Thyroid gland (tissue), 4 donors: ENCODE measurements around the gene SLC6A4. TPM values are rescaled to one million over a fixed set of nuclear protein-coding genes. Genes with fewer than 3 reads are reported as not detected.

ENCODE experiments used
- DNase-seq, 2 donors: peaks; one replicate each; pipeline ENCODE4 v3.0.0-alpha.2; 2019
- H3K27ac ChIP-seq, 3 donors: fragments of 200-600 bp; sonication (generic); 1 replicate in 2 of 3; 2 replicates in 1 of 3; pipeline ENCODE4 v1.5.1; 2016 to 2019; ENCODE audit warnings: mild to moderate bottlenecking in 1 of 3, moderate library complexity in 1 of 3
- H3K27me3 ChIP-seq: fragments of 200-600 bp; sonication (generic); one replicate; pipeline ENCODE4 v1.5.1; 2019
- H3K36me3 ChIP-seq, 2 donors: fragments of 200-600 bp; sonication (generic); one replicate each; pipeline ENCODE4 v1.5.1; 2016 to 2019
- H3K4me1 ChIP-seq, 2 donors: fragments of 200-600 bp; sonication (generic); one replicate each; pipeline ENCODE4 v1.5.1; 2017 to 2019
- H3K4me3 ChIP-seq, 3 donors: fragments of 200-600 bp; sonication (generic); replicated peaks in 1 of 3; 1 replicate in 2 of 3; 2 replicates in 1 of 3; pipeline ENCODE4 v1.5.1; 2016; ENCODE audit warnings: mild to moderate bottlenecking in 1 of 3
- H3K9me3 ChIP-seq: fragments of 200-600 bp; sonication (generic); one replicate; pipeline ENCODE4 v1.5.1; 2017
- POLR2A ChIP-seq, 2 donors: fragments of 450-650 bp; IDR thresholded peaks; one replicate each; pipeline ENCODE4 v1.6.1; 2017; ENCODE audit warnings: antibody characterized with exemption in 2 of 2, mild to moderate bottlenecking in 2 of 2, moderate library complexity in 1 of 2
- WGBS, 2 donors: methylation state at CpG; one replicate each; pipeline ENCODE4 v1.1.5; 2017; 5-methylcytosine and 5-hydroxymethylcytosine counted together
- intact Hi-C: fragments of 100-400 bp; cut with DNase I; formaldehyde crosslinking; loops from one replicate; pipeline ENCODE4 v1.15.1; 2023
- total RNA-seq, 4 donors: library from RNA; depleted of rRNA; stranded (reverse); fragments of >200 nt; gene quantifications; one replicate each; pipeline ENCODE4 v1.2.3, GENCODE V29; 2016
- TF ChIP-seq, protein P1 (sequence below), 6 experiments: fragments of 200-600 bp in 3 of 6; fragments of 450-650 bp in 3 of 6; sonication (generic) in 3 of 6; IDR thresholded peaks; one replicate each; pipeline ENCODE4 v1.5.1; 2016 to 2019; ENCODE audit warnings: antibody characterized with exemption in 6 of 6, mild to moderate bottlenecking in 2 of 6, inconsistent platforms in 1 of 6, moderate library complexity in 1 of 6

SLC6A4 gene
- total RNA-seq, 4 donors from 2014 or later: under 0.01 to 4.9 (median 0.20) TPM

DNA sequence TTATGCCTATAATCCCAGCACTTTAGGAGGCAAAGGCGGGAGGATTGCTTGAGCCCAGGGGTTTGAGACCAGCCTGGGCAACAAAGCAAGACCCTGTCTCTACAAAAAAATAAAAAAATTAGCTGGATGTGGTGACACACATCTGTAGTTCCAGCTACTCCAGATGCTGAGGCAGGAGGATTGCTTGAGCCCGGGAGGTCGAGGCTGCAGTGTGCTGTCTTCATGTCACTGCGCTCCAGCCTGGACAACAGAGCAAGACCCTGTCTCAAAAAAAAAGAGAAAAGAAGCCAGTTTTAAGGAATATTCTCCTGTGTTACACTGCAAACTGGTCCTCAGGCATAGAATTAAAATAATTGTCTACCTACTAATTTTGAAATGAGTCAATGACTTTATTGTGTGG is 71.0 kb downstream of the SLC6A4 start:
- Histone ChIP-seq H3K4me3 (no peak overlapping the region), H3K27ac (no peak overlapping the region), H3K27me3 (no peaks in the 10 kb centered on the region), H3K36me3 (no peaks in the 10 kb centered on the region), H3K9me3 (no peaks in the 10 kb centered on the region), H3K4me1 (no peaks in the 10 kb centered on the region)
- intact Hi-C loops: no loop called here
- no peak for TF ChIP-seq POLR2A (IDR thresholded peaks at IDR 0.05)
- TF ChIP-seq, protein P1, sequence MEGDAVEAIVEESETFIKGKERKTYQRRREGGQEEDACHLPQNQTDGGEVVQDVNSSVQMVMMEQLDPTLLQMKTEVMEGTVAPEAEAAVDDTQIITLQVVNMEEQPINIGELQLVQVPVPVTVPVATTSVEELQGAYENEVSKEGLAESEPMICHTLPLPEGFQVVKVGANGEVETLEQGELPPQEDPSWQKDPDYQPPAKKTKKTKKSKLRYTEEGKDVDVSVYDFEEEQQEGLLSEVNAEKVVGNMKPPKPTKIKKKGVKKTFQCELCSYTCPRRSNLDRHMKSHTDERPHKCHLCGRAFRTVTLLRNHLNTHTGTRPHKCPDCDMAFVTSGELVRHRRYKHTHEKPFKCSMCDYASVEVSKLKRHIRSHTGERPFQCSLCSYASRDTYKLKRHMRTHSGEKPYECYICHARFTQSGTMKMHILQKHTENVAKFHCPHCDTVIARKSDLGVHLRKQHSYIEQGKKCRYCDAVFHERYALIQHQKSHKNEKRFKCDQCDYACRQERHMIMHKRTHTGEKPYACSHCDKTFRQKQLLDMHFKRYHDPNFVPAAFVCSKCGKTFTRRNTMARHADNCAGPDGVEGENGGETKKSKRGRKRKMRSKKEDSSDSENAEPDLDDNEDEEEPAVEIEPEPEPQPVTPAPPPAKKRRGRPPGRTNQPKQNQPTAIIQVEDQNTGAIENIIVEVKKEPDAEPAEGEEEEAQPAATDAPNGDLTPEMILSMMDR (IDR thresholded peaks at IDR 0.05): no peak
- WGBS, 2 donors: 96 to 97% methylated on average over 4 of the region's 4 CpGs
- DNase-seq: no peak

DNA sequence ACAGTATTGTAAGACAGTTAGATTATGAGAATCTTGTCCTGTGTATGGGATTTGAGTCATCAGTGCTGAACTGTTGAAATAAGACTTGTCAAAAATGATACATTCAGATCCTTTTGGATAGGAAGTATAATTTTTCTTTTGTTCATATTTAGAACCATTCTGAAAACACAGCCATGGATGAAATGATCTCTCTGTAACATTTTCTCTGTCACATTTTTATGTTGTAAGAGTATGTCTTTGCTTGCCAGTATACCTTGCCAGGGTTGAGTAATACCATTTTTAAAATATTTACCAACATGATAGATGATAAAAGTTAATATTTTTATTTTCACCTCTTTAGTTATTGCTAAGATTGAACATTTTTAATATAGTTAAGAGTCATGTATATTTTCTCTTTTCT is 73.9 kb downstream of the SLC6A4 start:
- no peaks in the 10 kb centered on the region for H3K27me3 ChIP-seq
- TF ChIP-seq, protein P1 (IDR thresholded peaks at IDR 0.05): no peak
- TF ChIP-seq POLR2A (IDR thresholded peaks at IDR 0.05): no peak
- no peaks in the 10 kb centered on the region for H3K4me1 ChIP-seq
- intact Hi-C loops: no loop called here
- no peaks in the 10 kb centered on the region for H3K36me3 ChIP-seq
- no peak overlapping the region for H3K4me3 ChIP-seq
- no peak for DNase-seq
- no peaks in the 10 kb centered on the region for H3K9me3 ChIP-seq
- H3K27ac ChIP-seq: no peak overlapping the region

DNA sequence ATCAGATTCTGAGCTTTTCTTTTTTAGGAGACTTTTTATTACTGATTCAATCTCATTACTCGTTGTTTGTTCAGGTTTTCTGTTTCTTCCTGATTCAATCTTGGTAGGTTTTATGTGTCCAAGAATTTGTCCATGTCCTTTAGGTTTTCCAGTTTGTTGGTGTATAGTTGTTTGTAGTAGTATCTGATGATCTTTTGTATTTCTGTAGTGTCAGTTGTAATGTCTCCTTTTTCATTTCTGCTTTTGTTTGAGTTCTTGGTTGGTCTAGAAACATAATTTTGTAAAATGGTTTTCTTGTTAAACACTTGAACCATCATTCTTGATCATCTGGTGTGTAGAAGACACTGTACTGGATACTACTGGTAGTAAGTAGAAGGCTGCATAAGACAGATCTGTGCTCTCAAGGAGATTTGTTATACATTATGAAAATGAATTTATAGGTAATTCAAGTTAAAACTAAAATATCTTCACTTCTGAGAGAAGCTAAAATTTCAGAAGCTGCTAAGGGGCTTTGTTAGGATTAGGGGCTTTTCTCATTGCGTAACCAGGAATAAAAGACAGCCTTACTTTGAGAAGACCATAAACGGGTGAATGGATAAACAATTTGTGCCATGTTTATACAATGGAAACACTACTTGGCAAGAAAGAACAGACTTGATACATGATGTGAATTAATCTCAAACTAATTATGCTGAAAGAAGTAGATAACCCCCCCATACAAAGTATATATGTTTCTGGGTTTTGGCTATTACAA is 74.9 kb downstream of the SLC6A4 start:
- DNase-seq: no peak
- Histone ChIP-seq H3K36me3 (no peaks in the 10 kb centered on the region), H3K27me3 (no peaks in the 10 kb centered on the region), H3K9me3 (no peaks in the 10 kb centered on the region), H3K4me3 (no peak overlapping the region), H3K27ac (no peak overlapping the region), H3K4me1 (no peaks in the 10 kb centered on the region)
- intact Hi-C loops: no loop called here
- TF ChIP-seq, protein P1 (IDR thresholded peaks at IDR 0.05): no peak
- no peak for TF ChIP-seq POLR2A (IDR thresholded peaks at IDR 0.05)
- WGBS, 2 donors: 91 to 92% methylated on average over 3 of the region's 3 CpGs

DNA sequence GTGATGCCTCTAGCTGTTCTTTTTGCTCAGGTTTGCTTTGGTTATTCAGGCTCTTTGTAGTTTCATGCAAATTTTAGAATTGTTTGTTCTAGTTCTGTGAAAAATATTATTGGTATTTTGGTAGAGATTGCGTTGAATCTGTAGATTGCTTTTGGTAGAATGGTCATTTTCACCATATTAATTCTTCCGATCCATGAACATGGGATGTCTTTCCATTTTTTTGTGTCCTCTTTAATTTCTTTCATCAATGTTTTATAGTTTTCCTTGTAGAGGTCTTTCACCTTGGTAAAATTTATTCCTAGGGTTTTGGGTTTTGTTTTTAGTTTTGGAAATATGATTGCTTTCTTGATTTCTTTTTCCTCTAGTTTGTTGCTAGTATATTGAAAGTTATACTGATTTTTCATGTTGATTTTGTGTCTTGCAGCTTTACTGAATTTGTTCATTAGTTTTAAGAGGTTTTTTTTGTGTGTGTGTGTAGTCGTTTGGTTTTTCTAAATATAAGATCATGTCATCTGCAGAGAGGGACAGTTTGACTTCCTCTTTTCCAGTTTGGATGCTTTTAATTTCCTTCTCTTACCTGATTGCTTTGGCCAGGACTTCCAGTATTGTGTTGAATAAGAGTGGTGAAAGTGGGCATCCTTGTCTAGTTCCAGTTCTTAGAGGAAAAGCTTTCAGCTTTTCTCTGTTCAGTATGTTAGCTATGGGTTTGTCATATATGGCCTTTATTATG is 76.4 kb downstream of the SLC6A4 start:
- WGBS, 2 donors: 93 to 97% methylated on average over 3 of the region's 3 CpGs
- no peaks in the 10 kb centered on the region for H3K27me3 ChIP-seq
- no peak overlapping the region for H3K27ac ChIP-seq
- TF ChIP-seq POLR2A (IDR thresholded peaks at IDR 0.05): no peak
- TF ChIP-seq, protein P1 (IDR thresholded peaks at IDR 0.05): no peak
- no peaks in the 10 kb centered on the region for H3K36me3 ChIP-seq
- no peak overlapping the region for H3K4me3 ChIP-seq
- no peaks in the 10 kb centered on the region for H3K4me1 ChIP-seq
- intact Hi-C loops: no loop called here
- no peak for DNase-seq
- no peaks in the 10 kb centered on the region for H3K9me3 ChIP-seq

DNA sequence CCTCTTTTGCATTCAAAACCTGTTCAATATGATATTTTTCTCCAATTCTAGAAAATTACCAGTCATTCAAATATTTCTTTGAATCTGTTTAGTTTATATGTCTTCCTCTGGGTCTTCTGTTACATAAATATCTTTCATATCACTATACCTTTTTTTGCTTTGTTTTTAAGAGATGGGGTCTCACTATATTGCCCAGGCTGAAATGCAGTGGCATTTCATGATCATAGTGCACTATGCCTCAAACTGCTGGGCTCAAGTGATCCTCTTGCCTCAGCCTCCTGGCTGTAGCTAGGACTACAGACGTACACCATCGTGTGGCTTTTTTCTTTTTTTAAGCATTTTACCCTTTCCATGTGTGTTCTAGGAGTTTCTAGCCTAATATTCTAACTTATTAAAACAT is 80.1 kb downstream of the SLC6A4 start:
- H3K4me1 ChIP-seq: no peaks in the 10 kb centered on the region
- H3K27me3 ChIP-seq: no peaks in the 10 kb centered on the region
- intact Hi-C loops: no loop called here
- no peak overlapping the region for H3K27ac ChIP-seq
- H3K36me3 ChIP-seq: no peaks in the 10 kb centered on the region
- H3K9me3 ChIP-seq: no peaks in the 10 kb centered on the region
- no peak for DNase-seq
- TF ChIP-seq POLR2A (IDR thresholded peaks at IDR 0.05): no peak
- TF ChIP-seq, protein P1 (IDR thresholded peaks at IDR 0.05): no peak
- no peak overlapping the region for H3K4me3 ChIP-seq
- 94 to 97% methylated on average over 2 of the region's 2 CpGs for WGBS, 2 donors
